ENCODE data around the gene TFEB.

DNA sequence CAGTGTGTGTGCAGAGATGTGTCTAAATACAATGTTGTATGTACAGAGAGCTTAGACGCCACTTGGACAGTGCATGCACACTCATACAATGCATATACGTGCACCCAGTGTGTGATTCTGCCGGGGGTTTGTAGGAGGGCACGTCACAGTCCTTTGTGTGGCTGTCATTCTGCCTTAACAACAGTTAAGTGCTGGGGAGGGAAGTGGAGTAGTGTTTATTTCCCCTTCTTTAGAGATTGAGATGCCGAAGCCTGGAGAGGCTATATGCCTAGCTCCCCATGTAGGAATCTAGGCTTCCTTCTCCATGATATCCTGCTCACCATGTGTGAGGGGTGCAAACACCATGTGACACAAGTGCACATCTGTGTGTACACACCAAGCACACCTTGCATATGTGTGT, 59.0 kb downstream of the TFEB start:
- TF ChIP-seq POLR2A (IDR thresholded peaks at IDR 0.05; ENCODE audit: low read depth, low read length) (no peak), TAF1 (IDR thresholded peaks at IDR 0.05; ENCODE audit: low read depth, low read length) (no peak), POLR2AphosphoS5 (IDR thresholded peaks at IDR 0.05; ENCODE audit: low read depth, low read length) (no peak)
